Measurements from ENCODE around the gene SYT17.

SYT17 gene

DNA sequence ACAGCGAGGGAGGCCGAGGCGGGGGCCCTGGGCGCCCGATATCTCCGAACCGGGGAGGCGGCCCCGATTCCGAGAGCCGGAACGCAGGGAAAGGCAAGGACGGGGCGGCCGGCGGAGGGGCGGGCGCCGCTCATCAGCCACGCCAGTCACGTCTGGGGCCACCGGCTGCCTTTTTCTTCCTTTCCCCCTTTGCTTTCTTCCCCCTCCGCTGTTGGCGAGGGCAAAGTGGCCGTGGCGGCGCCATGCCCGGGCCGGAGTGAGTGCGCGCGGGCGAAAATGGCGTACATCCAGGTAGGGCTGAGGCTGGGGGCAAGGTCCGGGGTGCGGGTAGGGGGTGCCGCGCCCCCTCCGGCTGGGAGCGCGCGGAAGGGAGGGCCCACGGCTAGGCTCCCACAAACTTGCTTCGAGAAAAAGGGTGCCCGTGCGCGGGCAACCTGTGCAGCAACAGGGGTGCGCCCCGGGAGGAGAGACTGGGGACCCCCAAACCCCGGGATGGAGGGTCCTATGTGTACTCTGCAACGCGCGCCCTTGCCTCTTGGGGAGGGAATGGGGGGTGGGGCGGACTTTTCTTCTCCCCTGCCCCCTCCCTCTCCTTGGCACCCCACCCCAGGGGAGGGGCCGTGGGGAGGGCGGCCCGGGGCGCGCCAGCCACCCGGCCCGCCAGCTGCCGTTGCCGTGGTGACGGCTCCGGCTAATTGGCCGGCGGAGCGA is 486 bp downstream of the SYT17 start (continued):
- TF ChIP-seq ZNF692 (tag by site-specific recombination; IDR thresholded peaks at IDR 0.05) (peak; percentile 56), ZSCAN30 (tag by site-specific recombination; IDR thresholded peaks at IDR 0.05) (no peak), ZIC2 (tag by site-specific recombination; IDR thresholded peaks at IDR 0.05) (peak; percentile 33; the same call in 1 of the 2 replicates), YY2 (tag by site-specific recombination; IDR thresholded peaks at IDR 0.05) (0 out of 2 replicates have a peak, but pooled peaks have one; percentile 51), ZNF302 (tag by site-specific recombination; IDR thresholded peaks at IDR 0.05; ENCODE audit: low read depth) (no peak), ZNF398 (tag by site-specific recombination; IDR thresholded peaks at IDR 0.05) (peak; percentile 93), ZBTB7A (tag by site-specific recombination; IDR thresholded peaks at IDR 0.05; ENCODE audit: low read depth) (peak; percentile 72), ZEB2 (tag by site-specific recombination; IDR thresholded peaks at IDR 0.05) (0 out of 2 replicates have a peak, but pooled peaks have one; percentile 24), ZSCAN4 (tag by site-specific recombination; IDR thresholded peaks at IDR 0.05) (no peak), ZNF423 (tag by site-specific recombination; IDR thresholded peaks at IDR 0.05) (no peak), SP7 (tag by site-specific recombination; IDR thresholded peaks at IDR 0.05) (0 out of 2 replicates have a peak, but pooled peaks have one; percentile 37), ZNF561 (tag by site-specific recombination; IDR thresholded peaks at IDR 0.05; ENCODE audit: borderline replicate concordance) (peak; percentile 15; the same call in 1 of the 2 replicates), ZNF341 (tag by site-specific recombination; IDR thresholded peaks at IDR 0.05; ENCODE audit: low read depth) (peak; percentile 85; the same call in 1 of the 2 replicates), SP2 (tag by site-specific recombination; IDR thresholded peaks at IDR 0.05) (peak; percentile 28), ZNF335 (tag by site-specific recombination; conservative IDR thresholded peaks at IDR 0.05) (peak; percentile 78), ZSCAN23 (tag by site-specific recombination; IDR thresholded peaks at IDR 0.05) (no peak), ZBTB20 (tag by site-specific recombination; IDR thresholded peaks at IDR 0.05) (peak; percentile 79), ZBTB8A (tag by site-specific recombination; IDR thresholded peaks at IDR 0.05) (peak; percentile 81)
- TF ChIP-seq, protein P1, sequence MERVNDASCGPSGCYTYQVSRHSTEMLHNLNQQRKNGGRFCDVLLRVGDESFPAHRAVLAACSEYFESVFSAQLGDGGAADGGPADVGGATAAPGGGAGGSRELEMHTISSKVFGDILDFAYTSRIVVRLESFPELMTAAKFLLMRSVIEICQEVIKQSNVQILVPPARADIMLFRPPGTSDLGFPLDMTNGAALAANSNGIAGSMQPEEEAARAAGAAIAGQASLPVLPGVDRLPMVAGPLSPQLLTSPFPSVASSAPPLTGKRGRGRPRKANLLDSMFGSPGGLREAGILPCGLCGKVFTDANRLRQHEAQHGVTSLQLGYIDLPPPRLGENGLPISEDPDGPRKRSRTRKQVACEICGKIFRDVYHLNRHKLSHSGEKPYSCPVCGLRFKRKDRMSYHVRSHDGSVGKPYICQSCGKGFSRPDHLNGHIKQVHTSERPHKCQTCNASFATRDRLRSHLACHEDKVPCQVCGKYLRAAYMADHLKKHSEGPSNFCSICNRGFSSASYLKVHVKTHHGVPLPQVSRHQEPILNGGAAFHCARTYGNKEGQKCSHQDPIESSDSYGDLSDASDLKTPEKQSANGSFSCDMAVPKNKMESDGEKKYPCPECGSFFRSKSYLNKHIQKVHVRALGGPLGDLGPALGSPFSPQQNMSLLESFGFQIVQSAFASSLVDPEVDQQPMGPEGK (tag by site-specific recombination; IDR thresholded peaks at IDR 0.05), result peak; percentile 89

DNA sequence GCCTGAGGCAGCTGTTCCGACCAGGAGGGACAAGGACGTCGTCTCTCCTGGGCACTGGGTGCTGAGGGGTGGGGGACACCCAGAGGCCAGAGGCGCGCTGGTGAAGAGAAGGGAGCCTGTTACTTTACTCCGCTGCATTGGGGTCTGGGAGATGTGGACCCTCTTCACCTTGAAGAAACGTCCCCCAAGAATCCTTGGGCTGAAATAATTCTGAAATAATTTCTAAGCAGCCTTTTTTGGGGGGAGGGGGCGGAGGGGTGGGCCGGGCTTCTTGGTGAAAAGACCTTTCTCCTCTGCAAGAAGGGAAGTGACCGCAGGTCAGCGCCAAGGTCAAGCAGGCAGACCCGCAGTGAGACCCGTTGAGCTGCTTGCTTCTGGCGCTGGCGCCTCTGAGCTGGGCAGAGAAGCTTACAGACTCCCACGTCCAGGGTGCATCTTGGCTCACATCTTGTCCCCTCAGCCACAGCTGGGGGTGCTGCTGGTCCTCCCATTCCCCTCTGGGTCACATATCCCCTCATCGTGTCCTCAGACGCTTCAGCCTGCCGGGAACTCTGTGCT is 1.1 kb downstream of the SYT17 start:
- peak; percentile 4 for TF ChIP-seq ZNF341 (tag by site-specific recombination; IDR thresholded peaks at IDR 0.05; ENCODE audit: low read depth)
- no peak for TF ChIP-seq SCRT2 (tag by site-specific recombination; IDR thresholded peaks at IDR 0.05)
- H3K4me1 ChIP-seq (ENCODE audit: control insufficient read depth, insufficient read depth, low read length), result no peaks in the 10 kb centered on the region
- H3K4me3 ChIP-seq (ENCODE audit: low read depth, low read length), result no peak overlapping the region; the same call in none of the 2 replicates
- H3K36me3 ChIP-seq (ENCODE audit: control insufficient read depth in 2 of 2, insufficient read depth in 1 of 2, low read length in 2 of 2), result no peaks in the 10 kb centered on the region
- ChIA-PET POLR2A (interaction anchor here (1.0 kb wide), 1 partner anchor 368 kb away, joined by 3 read pairs; the partner anchor contains the start of gene ARL6IP1), CTCF (interaction anchor here (0.5 to 2.8 kb wide), 3 partner anchors 11 to 81 kb away, joined by 3 to 10 read pairs (median 3); no protein-coding TSS in a partner anchor)
- H3K27ac ChIP-seq (ENCODE audit: extremely low read depth, low read depth, low read length), result no peak overlapping the region
- H3K9me3 ChIP-seq (ENCODE audit: control insufficient read depth, insufficient read depth, low read depth, low read length), result no peaks in the 10 kb centered on the region
